HL-60/S4 treated with phorbol 12-myristate 13-acetate at 8.2 ng/mL for 4 days and 3 days (cell line): ENCODE measurements around the gene STX8.
"Not testable (repeated sequence)": the region's sequence is repeated elsewhere in the genome, so short reads cannot be mapped to it uniquely, and the experiment has no call there.

Experiments
- in situ Hi-C: fragments of 300-500 bp; cut with MboI; formaldehyde crosslinking; loops from 2 replicates; pipeline ENCODE4 v1.15.0; 2022; ENCODE audit warnings: low sequenced_read_pairs

Gene STX8

GRCh38 chr17:9355846-9356245, 219.8 kb downstream of the STX8 start:
- in situ Hi-C loops, result no loop called here

DNA sequence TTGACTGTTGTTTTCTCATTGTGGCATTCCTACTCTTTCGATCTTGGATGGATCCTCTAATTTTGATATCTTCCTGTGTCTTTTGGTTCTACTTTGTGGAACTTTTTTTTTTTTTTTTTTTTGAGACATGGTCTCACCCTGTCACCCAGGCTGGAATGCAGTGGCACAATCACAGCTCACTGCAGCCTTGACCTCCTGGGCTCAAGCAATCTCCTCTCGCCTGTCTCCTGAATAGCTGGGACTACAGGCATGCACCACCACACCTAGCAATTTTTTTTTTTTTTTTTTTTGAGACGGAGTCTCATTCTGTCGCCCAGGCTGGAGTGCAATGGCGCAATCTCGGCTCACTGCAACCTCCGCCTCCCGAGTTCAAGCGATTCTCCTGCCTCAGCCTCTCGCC, 220.4 kb downstream of the STX8 start:
- in situ Hi-C loops, result not testable (repeated sequence)

GRCh38 chr17:9350080-9350479, 225.5 kb downstream of the STX8 start:
- in situ Hi-C loops, result no loop called here

GRCh38 chr17:9346296-9346926, 229.2 kb downstream of the STX8 start:
- in situ Hi-C loops, result no loop called here

GRCh38 chr17:9343516-9343915, 232.1 kb downstream of the STX8 start:
- in situ Hi-C loops, result no loop called here

GRCh38 chr17:9342225-9342624, 233.4 kb downstream of the STX8 start:
- in situ Hi-C loops, result no loop called here

DNA sequence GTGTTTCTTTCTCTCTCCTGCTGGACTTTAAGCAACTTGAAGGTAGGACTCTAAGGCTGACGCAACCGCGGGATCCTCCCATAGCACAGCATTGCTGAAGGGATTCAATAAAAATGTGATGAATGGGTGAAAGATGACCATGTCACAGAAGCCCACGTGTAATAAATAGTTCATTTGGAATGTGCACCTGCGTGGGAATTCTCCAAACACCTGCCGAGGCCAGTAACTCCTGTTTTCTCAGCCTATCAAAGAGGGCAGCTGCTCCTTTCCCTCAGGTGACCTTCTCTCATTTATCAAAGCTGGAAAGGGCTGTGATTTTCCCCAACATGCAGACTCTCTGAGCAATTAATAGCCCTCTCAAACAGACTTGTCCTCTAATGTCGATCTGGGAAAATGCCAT, 235.7 kb downstream of the STX8 start:
- in situ Hi-C loops, result no loop called here

GRCh38 chr17:9339482-9339881, 236.1 kb downstream of the STX8 start:
- in situ Hi-C loops, result not testable (repeated sequence)

DNA sequence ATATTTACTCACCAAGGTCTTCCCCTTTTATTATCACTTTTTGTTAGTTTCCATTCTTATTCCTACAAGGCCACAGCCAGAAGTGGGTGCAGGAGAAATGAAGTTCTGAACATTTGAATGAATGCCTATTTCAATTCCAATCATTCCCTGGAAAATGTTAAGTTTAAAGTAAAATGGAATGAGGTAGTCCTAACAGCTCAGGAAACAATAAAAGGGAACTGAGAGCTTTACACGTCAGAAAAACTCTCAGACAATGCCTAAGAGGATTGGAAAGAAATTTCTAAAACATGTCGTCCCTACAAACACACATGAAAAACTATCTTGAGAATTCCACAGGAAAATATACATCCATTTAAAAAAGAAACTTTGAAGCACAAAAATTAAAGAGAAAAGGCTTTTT, 238.8 kb downstream of the STX8 start:
- in situ Hi-C loops, result no loop called here

DNA sequence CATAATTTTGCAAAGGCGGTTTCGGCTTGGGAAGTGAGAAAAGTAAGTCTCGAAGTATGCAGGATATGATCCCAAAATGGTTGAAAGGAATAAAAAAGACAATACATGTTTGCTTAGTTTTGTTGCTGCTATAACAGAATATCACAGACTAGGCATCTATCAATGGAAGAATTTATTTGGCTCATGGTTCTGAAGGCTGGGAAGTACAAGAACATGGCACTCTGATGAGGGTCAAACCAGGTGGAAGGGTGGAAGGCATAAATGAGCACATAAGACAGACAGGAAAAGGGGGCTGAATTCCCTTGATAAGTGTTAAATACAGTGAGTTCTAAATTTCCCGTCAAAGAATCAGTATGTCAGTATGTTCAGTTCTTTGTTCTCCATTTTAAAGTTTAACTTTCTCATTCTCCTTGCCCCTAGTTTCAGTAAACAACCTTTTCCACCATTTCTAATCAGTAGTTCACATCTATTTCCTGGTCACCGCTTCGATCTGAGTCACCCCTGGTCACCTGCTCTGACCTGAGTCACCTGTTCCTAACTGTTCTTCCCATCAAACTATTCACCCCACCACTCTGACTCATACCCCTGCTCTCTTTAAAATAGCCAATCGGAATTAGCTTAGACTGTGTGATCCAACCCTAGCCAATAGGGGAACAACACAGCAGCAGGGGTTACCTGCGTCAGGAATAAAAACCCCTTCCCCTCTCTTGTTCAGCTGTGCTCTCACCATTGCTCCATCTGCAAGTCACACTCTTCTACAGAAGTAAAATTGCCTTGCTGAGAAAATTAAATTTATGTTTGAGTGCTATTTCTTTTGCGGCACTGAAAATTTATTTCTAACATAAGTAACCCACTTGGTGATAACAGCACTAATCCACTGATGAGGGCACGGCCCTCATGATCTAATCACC, 240.8 kb downstream of the STX8 start:
- in situ Hi-C loops, result no loop called here

- in situ Hi-C loops, result no loop called here
Observed at GRCh38 chr17:9332132-9332494, 243.5 kb downstream of the STX8 start.

- in situ Hi-C loops, result no loop called here
Observed at GRCh38 chr17:9331279-9332131, 244.1 kb downstream of the STX8 start.

DNA sequence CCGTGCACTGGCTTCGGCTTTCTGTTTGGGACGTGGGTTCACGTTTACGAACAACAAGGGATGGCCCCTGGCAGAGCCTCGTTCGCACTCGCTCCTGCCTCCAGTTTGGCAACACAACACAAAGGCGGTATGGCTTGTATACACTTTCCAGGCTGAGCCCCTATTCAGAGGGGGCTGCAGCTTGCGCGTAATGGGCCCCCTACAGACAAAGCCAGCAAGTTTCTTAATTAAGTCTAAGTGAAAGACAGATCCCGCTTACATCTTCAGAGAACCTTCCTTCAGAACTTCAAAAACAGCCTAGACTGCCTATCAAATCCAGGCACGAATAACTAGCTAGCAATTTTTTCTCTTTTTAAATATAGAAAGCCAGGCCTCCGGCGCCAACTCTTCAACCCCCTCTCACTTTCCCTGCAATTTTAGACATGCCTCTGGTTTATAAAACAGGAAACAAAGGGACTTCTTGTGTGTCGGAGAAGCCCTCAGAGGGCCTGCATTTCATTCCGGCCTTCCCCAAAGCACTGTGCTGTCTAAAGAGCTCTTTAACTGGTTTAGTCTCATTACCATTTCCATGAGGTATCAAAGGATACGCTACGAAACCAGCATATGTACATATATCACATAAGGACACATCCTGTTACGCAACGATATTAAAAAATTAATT, 244.9 kb downstream of the STX8 start:
- in situ Hi-C loops, result no loop called here

- in situ Hi-C loops, result no loop called here
Observed at GRCh38 chr17:9330141-9330540, 245.5 kb downstream of the STX8 start.

GRCh38 chr17:9329251-9329921, 246.2 kb downstream of the STX8 start:
- in situ Hi-C loops, result no loop called here

- in situ Hi-C loops, result no loop called here
Observed at GRCh38 chr17:9324864-9325263, 250.8 kb downstream of the STX8 start.

GRCh38 chr17:9322326-9322725, 253.3 kb downstream of the STX8 start:
- in situ Hi-C loops, result no loop called here

- in situ Hi-C loops, result no loop called here
Observed at GRCh38 chr17:9321890-9322289, 253.7 kb downstream of the STX8 start.

DNA sequence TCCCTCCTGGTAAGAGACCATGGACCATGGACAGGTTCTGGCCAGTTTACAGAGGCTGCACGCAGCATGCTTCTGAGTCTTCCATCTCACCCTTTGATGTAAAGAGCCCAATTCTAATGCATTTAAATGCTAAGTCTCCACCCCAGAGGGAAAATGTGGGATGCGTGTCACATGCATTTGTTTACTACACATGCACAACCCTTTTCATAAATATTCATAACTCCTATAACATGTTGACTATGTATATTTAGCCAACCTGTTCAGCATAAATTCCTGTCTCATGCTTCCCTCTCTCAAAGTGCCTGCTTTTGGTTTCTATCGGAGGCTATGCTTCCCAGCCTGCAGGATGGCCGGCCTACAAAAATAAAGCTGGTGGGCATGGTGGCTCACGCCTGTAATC, 260.3 kb downstream of the STX8 start:
- in situ Hi-C loops, result no loop called here

DNA sequence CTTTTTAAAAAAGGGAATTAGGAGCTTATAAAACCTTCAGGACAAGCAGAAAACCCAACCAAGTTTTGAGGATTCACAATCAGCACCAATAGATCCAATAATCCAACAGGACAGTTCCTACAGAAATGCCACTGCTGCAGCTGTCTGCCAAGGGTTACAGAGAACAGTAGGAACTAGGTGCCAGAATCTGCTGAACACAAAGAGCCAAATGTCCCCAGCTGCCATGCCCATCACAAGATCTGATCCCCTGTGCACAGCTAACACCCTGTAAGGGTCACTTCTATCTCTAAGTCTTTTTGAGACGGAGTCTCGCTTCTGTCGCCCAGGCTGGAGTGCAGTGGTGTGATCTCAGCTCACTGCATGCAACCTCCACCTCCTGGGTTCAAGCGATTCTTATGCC, 262.3 kb downstream of the STX8 start:
- in situ Hi-C loops, result no loop called here
